Tongue (tissue), 2 donors: ENCODE results near the gene AFF1. TPM values are rescaled to one million over a fixed set of nuclear protein-coding genes. Genes with fewer than 3 reads are reported as not detected.
"Not testable (repeated sequence)": the region's sequence is repeated elsewhere in the genome, so short reads cannot be mapped to it uniquely, and the experiment has no call there.

Source experiments
- DNase-seq: peaks from one replicate; pipeline ENCODE4 v3.0.0-alpha.2; 2015
- total RNA-seq: library from RNA; depleted of rRNA; stranded (reverse); fragments of >200 nt; gene quantifications from one replicate; pipeline ENCODE4 v1.2.3, GENCODE V29; 2014

Gene AFF1
- total RNA-seq, 1 donor from 2014 or later: 41.1 TPM

DNA sequence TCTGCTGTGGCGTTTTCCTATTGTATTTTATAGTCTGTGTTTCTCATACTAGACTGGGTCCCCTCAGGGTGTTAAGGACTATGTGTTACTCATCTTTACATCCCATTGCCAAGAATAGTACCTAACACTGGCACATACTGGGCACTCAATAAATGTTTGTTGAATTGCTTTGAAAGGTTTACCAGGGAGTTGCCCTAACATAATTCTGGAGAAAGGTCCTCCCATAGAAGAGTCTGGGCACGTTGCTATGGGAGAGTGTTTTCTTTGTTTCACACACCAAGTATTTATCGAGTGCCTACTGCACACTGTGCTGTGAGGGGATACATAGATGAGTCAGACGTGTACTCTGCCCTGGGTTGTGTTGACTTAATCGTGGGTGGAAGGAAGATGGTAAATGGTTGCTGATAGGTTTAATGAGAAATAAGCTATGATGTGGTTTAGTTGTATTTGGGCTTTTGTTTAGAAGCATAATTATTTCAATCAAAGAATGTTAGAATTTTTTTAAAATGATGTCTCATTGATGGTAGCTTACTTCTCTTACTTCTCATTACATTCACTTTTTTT lies 42.9 kb downstream of the AFF1 start:
- DNase-seq: no peak

DNA sequence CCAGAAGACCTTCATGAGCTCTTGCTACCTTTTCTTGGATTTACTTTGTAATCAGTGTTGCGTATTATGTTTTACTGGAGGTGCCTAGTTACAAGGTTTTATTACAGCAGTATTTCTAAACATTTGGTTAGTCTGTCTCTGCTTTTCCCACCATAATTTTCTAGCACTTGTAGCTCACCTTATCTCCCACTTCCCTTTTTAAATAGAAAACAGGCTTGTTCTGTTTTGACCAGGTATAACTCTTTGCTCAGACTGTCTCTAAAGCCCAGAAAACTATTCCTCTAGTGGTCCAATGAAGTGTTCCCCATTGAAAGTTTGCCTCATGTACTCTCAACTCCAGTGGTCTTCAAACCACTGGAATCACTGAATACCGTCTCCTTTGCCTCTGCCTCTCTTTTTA lies 43.9 kb downstream of the AFF1 start:
- DNase-seq: no peak

DNA sequence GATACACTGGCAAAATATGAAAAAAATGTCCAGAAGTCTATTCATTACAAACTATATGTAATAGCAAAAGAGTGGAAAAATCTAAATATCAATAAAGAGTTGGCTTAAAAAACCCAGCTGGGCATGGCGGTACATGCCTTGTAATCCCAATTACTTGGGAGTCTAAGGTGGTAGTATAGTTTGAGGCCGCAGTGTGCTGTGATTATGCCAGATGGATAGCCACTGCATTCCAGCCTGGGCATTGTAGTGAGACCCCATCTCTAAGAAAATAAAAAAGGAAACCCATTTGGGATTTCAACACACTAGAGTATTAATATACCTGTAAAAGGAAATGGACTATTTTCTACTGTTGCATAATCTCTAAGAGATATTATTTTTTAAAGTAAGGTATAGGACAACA lies 45.4 kb downstream of the AFF1 start:
- DNase-seq: no peak

DNA sequence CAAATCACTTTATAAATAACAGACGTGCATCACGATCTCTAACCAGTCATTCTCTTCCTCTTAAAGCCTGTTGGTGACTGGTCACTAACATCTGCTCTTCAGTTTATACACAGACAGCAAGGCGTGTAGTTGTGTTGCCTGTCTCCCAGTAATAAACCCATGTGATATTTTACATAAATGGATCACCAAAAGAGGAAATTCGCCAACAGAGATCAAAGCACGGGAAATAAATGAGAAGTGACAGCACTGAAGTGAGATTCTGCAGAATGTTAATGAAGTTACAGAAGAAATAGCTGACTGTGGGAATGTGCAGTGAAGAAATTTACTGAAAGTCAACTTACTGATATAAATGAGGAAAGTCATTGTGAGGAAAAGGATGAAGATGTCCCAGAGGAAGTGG lies 47.0 kb downstream of the AFF1 start:
- no peak for DNase-seq

DNA sequence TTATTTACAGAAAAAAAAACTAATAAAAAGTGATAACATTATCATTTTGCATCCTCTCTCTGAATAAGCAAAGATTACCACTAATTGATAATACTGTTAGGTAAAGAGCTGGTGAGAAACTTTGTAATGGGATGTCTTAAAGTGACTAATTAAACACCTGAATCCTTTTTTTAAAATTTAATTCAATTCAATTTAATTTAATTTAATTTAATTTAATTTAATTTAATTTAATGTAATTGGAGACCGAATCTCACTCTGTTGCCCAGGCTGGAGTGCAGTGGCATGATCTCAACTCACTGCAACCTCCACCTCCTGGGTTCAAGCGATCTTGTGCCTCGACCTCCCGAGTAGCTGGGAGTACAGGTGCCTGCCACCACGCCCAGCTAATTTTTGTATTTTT lies 51.0 kb downstream of the AFF1 start:
- not testable (repeated sequence) for DNase-seq

DNA sequence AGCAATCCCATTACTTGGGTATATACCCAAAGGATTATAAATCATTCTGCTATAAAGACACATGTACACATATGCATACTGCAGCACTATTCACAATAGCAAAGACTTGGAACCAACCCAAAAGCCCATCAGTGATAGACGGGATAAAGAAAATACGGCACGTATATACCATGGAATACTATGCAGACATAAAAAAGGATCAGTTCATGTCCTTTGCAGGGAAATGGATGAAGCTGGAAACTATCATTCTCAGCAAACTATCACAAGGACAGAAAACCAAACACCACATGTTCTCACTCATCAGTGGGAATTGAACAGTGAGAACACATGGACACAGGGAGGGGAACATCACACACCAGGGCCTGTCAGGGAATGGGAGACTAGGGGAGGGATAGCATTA lies 54.8 kb downstream of the AFF1 start:
- DNase-seq: not testable (repeated sequence)

DNA sequence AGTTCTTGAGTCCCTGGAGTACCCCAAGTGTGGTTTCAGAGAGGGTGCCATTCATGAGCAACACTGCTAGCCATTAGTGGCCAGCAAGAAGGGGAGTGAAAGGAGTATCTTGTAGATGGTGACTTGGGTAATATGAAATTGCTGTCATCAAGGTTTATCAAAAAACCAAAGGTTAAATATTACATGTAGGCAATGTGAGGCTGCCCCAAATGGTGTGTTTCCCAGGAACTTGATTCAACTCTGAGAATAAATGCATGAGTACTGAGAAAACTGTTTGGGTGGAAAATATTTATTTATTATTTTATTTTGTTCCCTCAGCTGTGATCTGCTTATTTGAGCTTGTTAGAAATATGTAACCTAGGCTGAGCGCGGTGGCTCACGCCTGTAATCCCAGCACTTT lies 55.7 kb downstream of the AFF1 start:
- DNase-seq: no peak

DNA sequence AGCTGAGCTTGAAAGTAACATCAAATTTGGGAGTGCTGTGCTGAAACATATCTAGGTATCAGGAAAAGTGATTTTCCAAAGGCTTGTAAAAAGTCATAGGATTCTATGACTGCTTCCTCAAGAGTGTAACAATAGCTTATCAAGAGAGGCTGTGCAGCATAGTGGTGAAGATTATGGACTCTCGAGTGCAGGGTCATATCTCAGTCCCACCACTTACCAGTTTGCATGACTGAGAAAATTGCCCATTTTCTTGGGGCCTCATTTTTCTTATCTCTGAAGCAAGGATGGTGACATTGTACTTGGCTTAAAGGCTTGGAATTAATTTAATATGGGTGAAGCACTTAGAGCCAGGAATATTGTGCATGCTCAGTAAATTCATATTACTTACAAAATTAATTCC lies 57.2 kb downstream of the AFF1 start:
- no peak for DNase-seq

DNA sequence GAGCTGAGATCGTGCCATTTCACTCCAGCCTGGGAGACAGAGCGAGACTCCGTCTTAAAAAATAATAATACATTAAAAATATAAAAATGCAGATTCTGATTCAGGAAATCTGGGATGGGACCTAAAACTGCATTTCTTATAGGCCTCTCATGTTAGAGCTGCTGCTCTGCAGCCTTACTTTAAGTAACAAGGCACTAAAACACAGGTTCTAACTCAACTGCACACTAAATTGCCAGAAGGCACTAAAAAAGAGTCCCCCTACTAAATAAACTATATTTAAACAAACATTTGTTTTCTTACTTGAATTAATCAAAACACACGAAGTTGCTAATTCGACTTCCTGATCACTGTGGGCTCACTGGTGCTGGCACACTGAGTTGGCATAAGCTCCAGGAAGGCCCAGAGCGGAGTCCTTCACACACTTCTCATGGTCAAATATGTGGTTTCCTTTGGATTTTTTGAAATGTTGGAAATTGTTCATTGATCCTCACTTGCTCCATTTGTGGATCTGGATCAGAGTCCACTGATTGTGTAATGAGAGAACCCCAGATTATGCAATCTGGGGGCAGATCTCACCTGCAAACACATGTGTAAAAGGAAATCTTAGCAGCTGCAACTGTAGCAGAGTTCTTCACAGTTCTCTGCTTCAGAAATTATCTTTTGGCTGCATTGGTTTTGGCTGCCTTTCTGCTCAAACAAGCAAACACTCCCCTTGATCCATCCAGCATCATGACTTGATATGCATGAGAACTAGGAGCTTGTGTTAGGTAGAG lies 59.3 kb downstream of the AFF1 start:
- no peak for DNase-seq

DNA sequence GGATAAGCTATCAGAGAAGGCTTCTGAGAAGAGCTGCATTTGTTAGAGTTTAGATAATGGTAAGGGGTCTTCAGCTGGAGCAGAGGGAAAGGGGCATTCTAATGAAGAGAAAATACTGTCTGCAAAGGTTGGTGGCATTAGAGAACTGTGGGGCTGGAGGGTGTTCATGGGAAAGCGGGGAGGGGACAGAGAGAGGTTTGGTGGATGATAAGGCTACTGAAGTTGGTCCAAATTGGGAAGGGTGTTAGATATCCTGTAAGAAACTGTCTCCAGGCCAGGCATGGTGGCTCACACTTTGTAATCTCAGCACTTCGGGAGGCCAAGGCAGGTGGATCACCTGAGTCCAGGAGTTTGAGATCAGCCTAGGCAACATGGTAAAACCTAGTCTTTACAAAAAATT lies 59.9 kb downstream of the AFF1 start:
- DNase-seq: no peak

DNA sequence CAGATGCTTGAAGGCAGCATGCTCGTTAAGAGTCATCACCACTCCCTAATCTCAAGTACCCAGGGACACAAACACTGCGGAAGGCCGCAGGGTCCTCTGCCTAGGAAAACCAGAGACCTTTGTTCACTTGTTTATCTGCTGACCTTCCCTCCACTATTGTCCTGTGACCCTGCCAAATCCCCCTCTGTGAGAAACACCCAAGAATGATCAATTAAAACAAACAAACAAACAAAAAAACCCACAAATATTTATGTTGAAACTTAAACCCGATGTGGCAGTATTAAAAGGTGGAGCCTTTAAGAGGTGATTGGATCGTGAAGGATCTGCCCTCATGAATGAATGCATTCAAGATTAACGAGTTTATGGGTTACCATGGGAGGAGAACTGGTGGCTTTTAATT lies 61.7 kb downstream of the AFF1 start:
- not testable (repeated sequence) for DNase-seq

DNA sequence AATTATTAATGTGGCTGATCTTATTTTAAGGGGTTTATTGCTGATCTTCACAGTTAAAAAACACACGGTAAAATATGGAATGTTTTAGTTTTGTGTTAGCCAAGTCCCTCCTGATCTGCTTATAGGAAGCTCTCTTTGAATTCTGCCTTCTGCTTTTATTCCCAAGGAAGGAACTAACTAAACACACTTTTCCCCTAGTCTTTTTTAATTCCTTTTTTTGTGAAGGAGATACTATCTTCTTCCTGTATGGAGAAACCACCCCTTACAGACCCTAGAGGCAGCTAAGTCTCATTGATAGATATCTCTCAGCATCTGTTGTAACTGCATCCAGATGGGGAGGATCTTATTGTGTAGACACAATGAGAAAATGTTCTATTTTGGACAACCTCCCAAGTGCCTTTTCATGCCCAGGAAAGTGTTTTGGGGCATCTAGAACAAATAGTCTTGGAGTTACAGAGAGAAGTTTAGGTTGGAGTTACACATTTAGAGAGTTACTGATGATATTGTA lies 64.4 kb downstream of the AFF1 start:
- DNase-seq: no peak

DNA sequence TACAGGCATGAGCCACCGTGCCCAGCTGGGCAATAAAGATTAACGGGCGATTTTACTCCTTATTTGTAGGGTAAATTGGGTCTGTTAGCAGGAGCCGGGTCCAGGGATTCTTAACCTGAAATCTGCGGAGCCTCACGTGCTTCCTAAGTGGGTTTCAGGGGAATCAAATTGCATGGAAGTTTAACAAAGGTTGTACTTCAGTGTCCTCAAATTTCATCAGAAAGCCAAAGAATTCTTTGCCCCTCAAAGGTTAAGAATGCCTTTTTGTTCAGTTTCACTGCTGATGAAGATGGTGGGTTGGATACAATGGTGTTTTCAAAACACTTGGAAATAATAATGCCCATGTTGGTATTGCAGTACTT lies 67.9 kb downstream of the AFF1 start:
- DNase-seq: no peak

DNA sequence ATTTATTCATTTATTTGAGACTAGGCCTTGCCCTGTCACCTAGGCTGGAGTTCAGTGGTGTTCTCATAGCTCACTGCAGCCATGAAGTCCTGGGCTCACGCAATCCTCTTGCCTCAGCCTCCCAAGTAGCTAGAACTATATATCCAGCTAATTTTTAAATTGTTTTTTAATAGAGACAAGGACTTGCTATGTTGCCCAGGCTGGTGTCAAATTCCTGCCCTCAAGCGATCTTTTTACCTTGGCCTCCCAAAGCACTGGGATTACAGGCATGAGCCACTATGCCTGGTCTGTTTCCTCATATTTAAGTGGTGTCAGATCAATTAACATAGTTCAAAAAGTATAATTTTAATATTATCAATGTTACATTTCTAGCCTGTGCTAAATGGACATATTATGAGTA lies 68.5 kb downstream of the AFF1 start:
- DNase-seq: no peak

DNA sequence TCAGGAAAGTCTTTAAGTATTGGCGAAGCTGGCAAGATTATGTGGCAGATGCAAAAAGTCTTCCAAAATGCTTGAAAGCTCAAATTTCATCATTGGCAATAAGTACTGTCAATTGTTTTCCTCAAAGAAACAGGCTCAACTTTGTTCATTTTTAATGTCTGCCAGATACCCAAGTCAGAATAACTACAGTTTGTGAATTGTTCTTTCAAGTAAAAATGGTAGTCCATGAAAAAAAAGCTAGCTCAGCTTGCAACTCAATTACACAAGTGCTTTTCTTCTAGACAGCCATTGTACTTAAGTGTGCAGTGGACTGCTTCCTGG lies 70.5 kb downstream of the AFF1 start:
- no peak for DNase-seq

DNA sequence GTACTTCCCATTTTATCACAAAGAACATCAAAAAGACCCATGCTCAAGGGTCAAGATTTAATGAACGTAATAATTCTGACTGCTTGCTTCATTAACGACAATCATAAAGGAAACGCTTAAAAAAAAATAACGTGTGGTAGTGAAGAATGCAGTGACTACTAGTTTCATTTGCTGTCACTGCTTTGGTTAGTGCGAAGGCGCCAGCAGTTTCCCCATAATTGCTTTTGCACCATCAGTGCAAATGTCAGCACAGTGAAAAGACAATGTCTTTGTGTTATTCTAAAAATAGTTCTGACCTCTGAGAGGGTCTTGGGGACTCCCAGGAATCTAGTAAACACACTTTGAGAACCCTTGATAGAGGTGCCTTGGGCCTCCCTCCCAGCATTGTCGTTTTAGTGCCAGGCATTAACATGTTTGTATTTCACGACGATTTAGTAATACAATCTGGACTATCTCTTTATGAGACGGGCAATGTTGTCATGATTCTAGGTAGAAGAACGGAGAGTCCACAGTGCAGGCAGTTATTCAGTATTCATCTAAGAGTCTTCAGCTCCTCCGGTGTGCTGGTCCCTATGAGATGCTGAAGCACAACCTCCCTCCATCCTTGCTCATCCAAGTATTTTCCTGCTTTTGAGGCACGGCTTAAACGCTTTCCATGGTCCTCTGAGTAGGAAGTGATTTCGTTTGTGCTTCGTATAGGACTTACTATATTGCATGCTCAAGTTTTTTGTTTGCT lies 71.0 kb downstream of the AFF1 start:
- no peak for DNase-seq

DNA sequence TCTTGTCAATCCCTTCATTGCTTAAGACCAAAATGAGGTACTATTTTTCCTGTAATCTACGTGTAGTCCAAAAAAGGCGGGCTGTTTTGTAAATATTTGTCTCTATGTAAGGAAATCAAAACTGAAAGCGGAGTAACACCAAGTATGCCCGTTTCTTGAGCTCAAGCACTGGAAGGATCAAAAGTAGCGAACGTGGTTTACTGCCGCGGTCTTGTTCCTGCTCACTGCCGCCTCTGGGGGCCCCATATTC lies 71.5 kb downstream of the AFF1 start:
- DNase-seq: no peak

DNA sequence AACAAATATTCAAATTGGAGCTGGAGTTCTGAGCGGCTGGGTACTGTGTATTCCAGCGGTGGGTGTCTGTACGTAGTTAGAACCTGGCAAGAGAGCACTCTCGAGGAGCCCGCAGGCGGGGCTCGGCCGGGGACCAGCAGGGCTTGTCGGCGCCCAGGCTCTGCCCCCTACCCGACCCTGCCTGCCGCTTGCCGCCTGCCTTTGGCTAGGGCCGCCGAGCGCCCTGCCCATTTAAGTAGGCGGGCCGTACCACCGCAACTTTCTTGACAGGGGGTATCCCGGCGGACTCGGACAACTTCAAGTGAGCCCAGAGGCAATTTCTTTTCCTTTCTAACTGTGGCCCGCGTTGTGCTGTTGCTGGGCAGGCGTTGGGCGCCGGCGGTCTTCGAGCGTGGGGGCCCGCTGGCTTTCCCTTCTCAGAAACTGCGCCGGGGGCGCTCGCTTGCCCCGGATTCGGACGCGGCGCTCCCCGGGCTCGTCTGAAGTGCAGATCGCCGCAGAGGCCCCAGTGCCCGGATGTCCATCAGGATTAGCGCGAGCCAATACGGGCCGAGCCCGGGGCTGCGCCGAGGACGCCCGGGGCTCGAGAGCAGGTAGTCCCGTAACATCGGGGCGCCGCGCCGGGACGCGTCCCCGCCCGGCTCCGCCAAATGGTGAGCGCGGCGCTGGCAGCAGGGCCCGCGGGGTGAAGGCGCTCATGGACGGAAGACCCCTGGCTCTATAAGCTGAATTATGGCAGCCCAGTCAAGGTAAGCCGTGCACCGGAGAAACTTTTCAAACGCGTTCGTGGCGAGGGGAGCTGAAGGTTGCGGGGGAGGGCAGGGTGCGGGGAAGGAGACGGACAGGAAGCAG lies 72.1 kb downstream of the AFF1 start:
- peak; percentile 96 for DNase-seq

DNA sequence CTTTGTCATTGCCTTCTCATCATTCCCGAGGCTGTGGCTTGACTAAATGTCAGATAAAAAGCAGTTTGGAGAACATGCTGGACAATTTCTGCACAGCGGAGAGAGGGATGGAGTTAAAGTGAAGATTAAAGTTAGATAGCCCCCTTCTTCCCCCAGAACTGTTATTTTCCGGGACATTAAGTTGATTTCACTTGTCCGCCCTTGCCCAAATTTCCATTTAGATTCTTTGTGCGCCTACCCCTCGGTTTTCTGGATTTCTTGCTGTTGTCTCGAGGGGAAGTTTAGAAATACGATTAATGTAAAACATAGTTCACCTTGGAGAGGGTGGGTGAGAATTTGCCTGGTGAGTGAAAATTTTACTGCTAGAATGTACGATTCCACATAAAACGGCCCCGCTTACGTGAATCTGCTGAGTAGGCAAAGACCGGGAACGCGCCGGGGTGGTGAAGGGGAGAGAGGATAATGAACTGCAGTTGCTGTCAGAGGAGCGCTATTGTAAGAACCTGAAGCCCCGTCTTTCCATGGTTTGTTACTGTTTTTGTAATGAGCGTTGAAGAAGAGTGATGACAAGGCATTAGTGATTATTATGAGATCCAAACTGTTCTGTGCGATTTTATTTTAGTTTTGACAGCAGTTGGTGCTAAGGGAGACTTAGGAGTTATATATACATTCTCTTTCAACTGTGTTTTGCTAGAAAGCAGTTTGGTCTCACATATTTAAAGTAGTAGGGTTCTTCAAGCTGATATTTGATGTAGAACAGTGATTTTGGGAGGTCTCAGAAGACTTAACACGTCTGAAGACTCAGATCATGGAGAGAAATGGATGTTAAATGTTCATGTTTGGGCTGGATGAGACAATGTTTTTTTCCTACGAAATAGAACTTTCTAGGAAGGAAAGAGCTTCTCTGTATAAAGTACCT lies 73.0 kb downstream of the AFF1 start:
- peak; percentile 78 for DNase-seq

DNA sequence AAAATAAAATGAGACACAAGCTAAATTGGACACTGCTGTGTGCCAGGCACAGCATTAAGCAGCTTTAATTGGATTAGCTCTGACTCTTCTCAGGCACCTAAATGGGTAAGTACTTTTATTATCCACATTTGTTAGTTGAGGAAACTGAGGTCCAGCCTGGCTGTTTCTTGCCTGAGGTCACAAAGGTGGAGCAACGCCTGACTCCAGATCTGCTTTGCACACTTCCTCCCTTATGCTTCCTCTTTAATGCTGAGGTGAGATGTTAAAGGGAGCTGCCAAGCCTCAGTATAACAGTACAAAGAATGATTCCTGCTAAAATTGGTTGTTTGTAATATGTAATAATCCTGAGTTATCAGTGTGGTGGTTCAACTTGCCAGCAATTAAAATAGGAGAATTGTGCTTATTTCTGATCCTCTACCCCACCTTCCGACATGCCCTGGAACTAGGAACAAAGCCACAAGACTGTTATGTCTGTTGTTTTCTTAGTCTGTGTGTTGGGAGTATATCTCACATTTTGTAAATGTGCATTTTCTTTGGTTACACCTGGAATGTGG lies 74.4 kb downstream of the AFF1 start:
- no peak for DNase-seq

DNA sequence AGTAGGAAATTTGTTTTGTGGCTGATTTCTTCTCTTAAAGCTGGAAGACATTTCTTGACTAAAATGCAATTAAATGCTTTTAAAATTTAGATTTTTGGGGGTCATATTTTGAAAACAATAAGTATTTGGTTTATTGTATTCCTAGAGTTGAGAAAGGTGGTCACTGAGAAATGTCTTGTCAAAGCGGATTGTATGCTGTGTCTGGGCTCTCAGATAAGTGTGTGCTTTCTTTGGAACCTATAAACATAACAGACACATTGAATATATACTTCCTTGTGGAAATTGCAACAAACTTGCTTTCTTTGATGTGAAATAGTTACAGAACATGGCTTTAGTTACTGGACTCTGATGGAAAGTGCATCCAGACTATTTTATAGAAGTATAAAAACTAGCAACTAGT lies 75.4 kb downstream of the AFF1 start:
- no peak for DNase-seq
